Measurements from ENCODE around the gene DRG2. TPM values are rescaled to one million over a fixed set of nuclear protein-coding genes. Genes with fewer than 3 reads are reported as not detected.

The DRG2 gene
- polyA plus RNA-seq, 4 donors: 34.8 to 48.6 (median 41.3) TPM

- H3K27ac ChIP-seq (ENCODE audit: low read depth in 1 of 3, low read length in 2 of 3): no peak overlapping the region
- FAIRE-seq (no peak), DNase-seq (no peak)
- no peaks in the 10 kb centered on the region for H3K4me1 ChIP-seq (ENCODE audit: control insufficient read depth in 3 of 3, insufficient read depth in 2 of 3, low read depth in 1 of 3, low read length in 2 of 3)
- WGBS, 3 donors: 87 to 94% (median 93%) methylated on average over 2 of the region's 2 CpGs
- H3K4me3 ChIP-seq (ENCODE audit: low read depth in 1 of 3, low read length in 3 of 3): no peak overlapping the region
- no peaks in the 10 kb centered on the region for H3K27me3 ChIP-seq (ENCODE audit: control insufficient read depth in 3 of 3, insufficient read depth in 3 of 3, low read length in 3 of 3)
- H3K36me3 ChIP-seq (ENCODE audit: control insufficient read depth in 3 of 3, insufficient read depth in 2 of 3, low read depth in 1 of 3, low read length in 3 of 3): no peaks in the 10 kb centered on the region
- H3K9me3 ChIP-seq (ENCODE audit: control insufficient read depth in 2 of 2, insufficient read depth in 1 of 2, low read depth in 1 of 2, low read length in 1 of 2): no peaks in the 10 kb centered on the region
Observed at GRCh38 chr17:18146259-18146658, 58.5 kb downstream of the DRG2 start.

GRCh38 chr17:18146980-18147379 lies 59.2 kb downstream of the DRG2 start:
- Histone ChIP-seq H3K9me3 (ENCODE audit: control insufficient read depth in 2 of 2, insufficient read depth in 1 of 2, low read depth in 1 of 2, low read length in 1 of 2) (no peaks in the 10 kb centered on the region), H3K36me3 (ENCODE audit: control insufficient read depth in 3 of 3, insufficient read depth in 2 of 3, low read depth in 1 of 3, low read length in 3 of 3) (no peaks in the 10 kb centered on the region), H3K27ac (ENCODE audit: low read depth in 1 of 3, low read length in 2 of 3) (no peak overlapping the region), H3K4me3 (ENCODE audit: low read depth in 1 of 3, low read length in 3 of 3) (no peak overlapping the region), H3K4me1 (ENCODE audit: control insufficient read depth in 3 of 3, insufficient read depth in 2 of 3, low read depth in 1 of 3, low read length in 2 of 3) (no peaks in the 10 kb centered on the region), H3K27me3 (ENCODE audit: control insufficient read depth in 3 of 3, insufficient read depth in 3 of 3, low read length in 3 of 3) (no peaks in the 10 kb centered on the region)
- WGBS, 3 donors: 74 to 82% (median 76%) methylated on average over 3 of the region's 3 CpGs
- FAIRE-seq: no peak
- no peak for DNase-seq

- no peaks in the 10 kb centered on the region for H3K36me3 ChIP-seq (ENCODE audit: control insufficient read depth in 3 of 3, insufficient read depth in 2 of 3, low read depth in 1 of 3, low read length in 3 of 3)
- H3K9me3 ChIP-seq (ENCODE audit: control insufficient read depth in 2 of 2, insufficient read depth in 1 of 2, low read depth in 1 of 2, low read length in 1 of 2): no peaks in the 10 kb centered on the region
- 81 to 91% (median 88%) methylated on average over 7 of the region's 7 CpGs for WGBS, 3 donors
Observed at GRCh38 chr17:18148586-18148985, 60.8 kb downstream of the DRG2 start.

DNA sequence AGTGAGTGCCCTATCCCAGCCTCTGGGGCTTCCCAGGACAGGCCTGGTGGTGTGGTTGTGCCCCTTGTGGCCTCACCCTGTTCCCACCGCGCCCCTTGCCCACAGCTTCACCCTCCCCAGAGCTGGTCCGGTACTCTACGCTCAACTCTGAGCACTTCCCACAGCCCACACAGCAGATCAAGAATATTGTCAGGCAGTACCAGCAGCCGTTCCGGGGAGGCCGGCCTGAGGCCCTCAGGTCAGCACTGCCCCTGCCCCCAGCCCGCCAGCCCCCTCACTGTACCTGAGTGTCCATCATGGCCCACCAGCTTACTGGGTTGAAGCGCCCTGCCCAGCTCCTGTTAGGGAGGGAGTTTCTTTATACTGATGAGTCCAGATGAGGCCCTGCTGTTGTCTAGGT lies 63.5 kb downstream of the DRG2 start:
- FAIRE-seq: no peak
- Histone ChIP-seq H3K4me1 (ENCODE audit: control insufficient read depth in 3 of 3, insufficient read depth in 2 of 3, low read depth in 1 of 3, low read length in 2 of 3) (peaks cover 0 to 5% (median 0%) of the 10 kb centered on the region in 3 donors), H3K9me3 (ENCODE audit: control insufficient read depth in 2 of 2, insufficient read depth in 1 of 2, low read depth in 1 of 2, low read length in 1 of 2) (no peaks in the 10 kb centered on the region), H3K4me3 (ENCODE audit: low read depth in 1 of 3, low read length in 3 of 3) (no peak overlapping the region), H3K27me3 (ENCODE audit: control insufficient read depth in 3 of 3, insufficient read depth in 3 of 3, low read length in 3 of 3) (no peaks in the 10 kb centered on the region), H3K27ac (ENCODE audit: low read depth in 1 of 3, low read length in 2 of 3) (no peak overlapping the region), H3K36me3 (ENCODE audit: control insufficient read depth in 3 of 3, insufficient read depth in 2 of 3, low read depth in 1 of 3, low read length in 3 of 3) (no peaks in the 10 kb centered on the region)
- 84 to 91% (median 86%) methylated on average over 9 of the region's 9 CpGs for WGBS, 3 donors
- DNase-seq: no peak

More at GRCh38 chr17:18148586-18148985, 60.8 kb downstream of the DRG2 start:
- Histone ChIP-seq H3K27me3 (ENCODE audit: control insufficient read depth in 3 of 3, insufficient read depth in 3 of 3, low read length in 3 of 3) (no peaks in the 10 kb centered on the region), H3K27ac (ENCODE audit: low read depth in 1 of 3, low read length in 2 of 3) (no peak overlapping the region), H3K4me1 (ENCODE audit: control insufficient read depth in 3 of 3, insufficient read depth in 2 of 3, low read depth in 1 of 3, low read length in 2 of 3) (peaks cover 0 to 5% (median 0%) of the 10 kb centered on the region in 3 donors), H3K4me3 (ENCODE audit: low read depth in 1 of 3, low read length in 3 of 3) (no peak overlapping the region)
- FAIRE-seq (no peak), DNase-seq (no peak)

- H3K4me3 ChIP-seq (ENCODE audit: low read depth in 1 of 3, low read length in 3 of 3): no peak overlapping the region
- H3K27me3 ChIP-seq (ENCODE audit: control insufficient read depth in 3 of 3, insufficient read depth in 3 of 3, low read length in 3 of 3): no peaks in the 10 kb centered on the region
- FAIRE-seq (no peak), DNase-seq (no peak)
- H3K27ac ChIP-seq (ENCODE audit: low read depth in 1 of 3, low read length in 2 of 3): no peak overlapping the region
- peaks cover 0 to 21% (median 5%) of the 10 kb centered on the region in 3 donors for H3K4me1 ChIP-seq (ENCODE audit: control insufficient read depth in 3 of 3, insufficient read depth in 2 of 3, low read depth in 1 of 3, low read length in 2 of 3)
- no peaks in the 10 kb centered on the region for H3K9me3 ChIP-seq (ENCODE audit: control insufficient read depth in 2 of 2, insufficient read depth in 1 of 2, low read depth in 1 of 2, low read length in 1 of 2)
- WGBS, 3 donors: 84 to 92% (median 90%) methylated on average over 13 to 14 of the region's 14 CpGs
- no peaks in the 10 kb centered on the region for H3K36me3 ChIP-seq (ENCODE audit: control insufficient read depth in 3 of 3, insufficient read depth in 2 of 3, low read depth in 1 of 3, low read length in 3 of 3)
Observed at GRCh38 chr17:18155179-18155578, 67.4 kb downstream of the DRG2 start.

DNA sequence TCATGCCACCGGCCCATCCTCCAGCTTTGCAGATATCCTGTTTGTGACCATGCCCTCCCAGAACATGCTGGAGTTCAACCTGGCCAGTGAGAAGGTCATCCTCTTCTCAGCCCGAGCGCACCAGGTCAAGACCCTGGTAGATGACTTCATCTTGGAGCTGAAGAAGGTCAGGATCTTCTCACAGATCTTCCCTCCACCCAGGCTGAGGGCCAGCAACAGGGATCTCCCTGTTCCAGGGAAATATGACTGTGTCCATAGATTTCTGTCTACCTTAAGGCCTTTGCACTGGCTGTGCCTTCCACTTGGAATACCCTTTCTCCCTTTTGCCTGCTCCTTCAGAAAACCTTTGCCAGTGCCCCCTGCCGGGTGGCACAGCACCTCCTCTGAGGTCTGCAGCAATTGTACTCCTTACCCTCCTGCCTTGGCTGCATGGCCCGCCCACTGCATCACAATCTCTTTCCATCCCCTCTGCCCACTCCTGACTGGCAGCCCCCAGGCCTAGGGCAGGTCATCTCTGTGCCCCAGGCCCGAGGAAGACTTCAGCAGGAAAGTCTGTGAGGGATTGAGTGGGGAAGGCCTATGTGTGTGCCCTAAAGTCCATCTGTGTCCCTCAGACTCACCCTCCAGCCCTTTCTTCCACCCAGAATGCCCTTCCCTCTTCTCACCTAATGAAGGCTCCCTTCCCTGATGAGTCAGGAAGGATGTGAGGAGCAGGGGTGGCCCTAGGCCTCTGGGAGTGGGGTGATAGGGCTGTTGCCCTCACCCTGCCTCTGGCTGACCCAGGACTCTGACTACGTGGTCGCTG lies 68.6 kb downstream of the DRG2 start:
- no peak for DNase-seq
- H3K4me1 ChIP-seq (ENCODE audit: control insufficient read depth in 3 of 3, insufficient read depth in 2 of 3, low read depth in 1 of 3, low read length in 2 of 3): peaks cover 0 to 21% (median 5%) of the 10 kb centered on the region in 3 donors
- FAIRE-seq: no peak
- no peaks in the 10 kb centered on the region for H3K36me3 ChIP-seq (ENCODE audit: control insufficient read depth in 3 of 3, insufficient read depth in 2 of 3, low read depth in 1 of 3, low read length in 3 of 3)
- no peak overlapping the region for H3K4me3 ChIP-seq (ENCODE audit: low read depth in 1 of 3, low read length in 3 of 3)
- H3K27me3 ChIP-seq (ENCODE audit: control insufficient read depth in 3 of 3, insufficient read depth in 3 of 3, low read length in 3 of 3): no peaks in the 10 kb centered on the region
- no peak overlapping the region for H3K27ac ChIP-seq (ENCODE audit: low read depth in 1 of 3, low read length in 2 of 3)
- no peaks in the 10 kb centered on the region for H3K9me3 ChIP-seq (ENCODE audit: control insufficient read depth in 2 of 2, insufficient read depth in 1 of 2, low read depth in 1 of 2, low read length in 1 of 2)
- WGBS, 3 donors: 66 to 82% (median 77%) methylated on average over 8 of the region's 8 CpGs

- H3K36me3 ChIP-seq (ENCODE audit: control insufficient read depth in 3 of 3, insufficient read depth in 2 of 3, low read depth in 1 of 3, low read length in 3 of 3): no peaks in the 10 kb centered on the region
- FAIRE-seq (no peak), DNase-seq (no peak)
- H3K27me3 ChIP-seq (ENCODE audit: control insufficient read depth in 3 of 3, insufficient read depth in 3 of 3, low read length in 3 of 3): no peaks in the 10 kb centered on the region
- no peak overlapping the region for H3K27ac ChIP-seq (ENCODE audit: low read depth in 1 of 3, low read length in 2 of 3)
- no peak overlapping the region for H3K4me3 ChIP-seq (ENCODE audit: low read depth in 1 of 3, low read length in 3 of 3)
- WGBS, 3 donors: 90 to 91% (median 90%) methylated on average over 10 of the region's 10 CpGs
- H3K9me3 ChIP-seq (ENCODE audit: control insufficient read depth in 2 of 2, insufficient read depth in 1 of 2, low read depth in 1 of 2, low read length in 1 of 2): no peaks in the 10 kb centered on the region
- peaks cover 0 to 21% (median 5%) of the 10 kb centered on the region in 3 donors for H3K4me1 ChIP-seq (ENCODE audit: control insufficient read depth in 3 of 3, insufficient read depth in 2 of 3, low read depth in 1 of 3, low read length in 2 of 3)
Observed at GRCh38 chr17:18156976-18157280, 69.2 kb downstream of the DRG2 start.

Measured in small intestine (tissue), 7 donors.